K562 (cell line): ENCODE measurements around the gene ATXN2L. TPM values are rescaled to one million over a fixed set of nuclear protein-coding genes. Genes with fewer than 3 reads are reported as not detected.

Experiments
- ATF7 ChIP-seq: fragments of 450-650 bp; IDR thresholded peaks from 2 replicates; pipeline ENCODE4 v1.7.1; 2014; ENCODE audit warnings: mild to moderate bottlenecking, moderate library complexity
- DMBX1 ChIP-seq: fragments of 250-450 bp; sonication (Bioruptor Pico); IDR thresholded peaks from 2 replicates; pipeline ENCODE4 v1.8.0; 2022; ENCODE audit warnings: inconsistent platforms, mild to moderate bottlenecking, moderate library complexity, borderline replicate concordance
- EP300 ChIP-seq: IDR thresholded peaks from 2 replicates; pipeline ENCODE4 v1.6.1; 2012; ENCODE audit warnings: low read length, improper control_type of control experiment
- ETV5 ChIP-seq: sonication (generic); formaldehyde crosslinking; IDR thresholded peaks from 2 replicates; pipeline ENCODE4 v1.4.0; 2020; ENCODE audit warnings: low read depth, mild to moderate bottlenecking, missing genetic modification reagents
- FOS ChIP-seq: IDR thresholded peaks from 3 replicates; pipeline ENCODE4 v1.6.1; 2011; ENCODE audit not compliant: insufficient read length; ENCODE audit errors: extremely low read depth
- JUND ChIP-seq, 2 experiments: IDR thresholded peaks; 2 replicates in 1 of 2; 3 replicates in 1 of 2; pipeline ENCODE4 v1.6.1; 2011; ENCODE audit warnings: borderline replicate concordance in 2 of 2, low read depth in 2 of 2, low read length in 2 of 2, improper control_type of control experiment in 1 of 2, missing biosample characterization in 1 of 2, missing genetic modification characterization in 1 of 2, missing genetic modification reagents in 1 of 2
- KLF13 ChIP-seq: fragments of 450-650 bp; IDR thresholded peaks from 2 replicates; pipeline ENCODE4 v1.6.1; 2016; ENCODE audit warnings: missing genetic modification characterization, low read depth, mild to moderate bottlenecking, missing compliant biosample characterization, moderate library complexity, borderline replicate concordance
- MEF2D ChIP-seq: conservative IDR thresholded peaks from 2 replicates; pipeline ENCODE4 v1.6.1; 2016; ENCODE audit warnings: low read depth, missing genetic modification characterization, missing compliant biosample characterization
- MXD1 ChIP-seq: fragments of 250-450 bp; sonication (Bioruptor Pico); IDR thresholded peaks from 2 replicates; pipeline ENCODE4 v1.8.0; 2021; ENCODE audit warnings: borderline replicate concordance, mild to moderate bottlenecking, moderate library complexity; ENCODE audit not compliant: poor library complexity, severe bottlenecking
- POLR2H ChIP-seq: IDR thresholded peaks from 2 replicates; pipeline ENCODE4 v1.6.1; 2016; ENCODE audit warnings: missing genetic modification characterization, low read depth, mild to moderate bottlenecking, control low read depth, missing compliant biosample characterization, moderate library complexity
- RBFOX2 ChIP-seq: fragments of 200-400 bp; formaldehyde crosslinking; IDR thresholded peaks from 2 replicates; pipeline ENCODE4 v1.6.1; 2017; ENCODE audit warnings: low read depth, mild to moderate bottlenecking, low read length, moderate library complexity
- RBM22 ChIP-seq: fragments of 200-400 bp; formaldehyde crosslinking; IDR thresholded peaks from 2 replicates; pipeline ENCODE4 v1.6.1; 2018; ENCODE audit warnings: low read length, low read depth; ENCODE audit not compliant: poor library complexity, severe bottlenecking
- RCOR1 ChIP-seq, 2 experiments: IDR thresholded peaks; 2 replicates each; pipeline ENCODE4 v1.6.1; 2012; ENCODE audit warnings: low read depth in 2 of 2, low read length in 2 of 2, borderline replicate concordance in 1 of 2, improper control_type of control experiment in 1 of 2
- TRIM24 ChIP-seq, 2 experiments: fragments of 450-650 bp; IDR thresholded peaks; 2 replicates each; pipeline ENCODE4 v1.6.1; 2016
- XRCC5 ChIP-seq: fragments of 200-400 bp; formaldehyde crosslinking; IDR thresholded peaks from 2 replicates; pipeline ENCODE4 v1.6.1; 2017; ENCODE audit warnings: low read depth, mild to moderate bottlenecking, low read length
- ZNF165 ChIP-seq: fragments of 250-450 bp; sonication (Bioruptor Pico); IDR thresholded peaks from 2 replicates; pipeline ENCODE4 v1.4.0; 2020; ENCODE audit warnings: borderline replicate concordance
- ZNF175 ChIP-seq: fragments of 200-800 bp; sonication (Bioruptor generic); IDR thresholded peaks from 2 replicates; pipeline ENCODE4 v1.6.1; 2016; ENCODE audit warnings: low read depth, mild to moderate bottlenecking, missing genetic modification characterization, missing compliant biosample characterization
- ZNF217 ChIP-seq: sonication (generic); formaldehyde crosslinking; IDR thresholded peaks from 2 replicates; pipeline ENCODE4 v1.8.0; 2022; ENCODE audit warnings: mild to moderate bottlenecking, missing genetic modification reagents
- ZNF277 ChIP-seq: fragments of 250-450 bp; sonication (Bioruptor Pico); IDR thresholded peaks from 2 replicates; pipeline ENCODE4 v1.8.0; 2022; ENCODE audit warnings: inconsistent platforms, mild to moderate bottlenecking, moderate library complexity, borderline replicate concordance
- ZNF431 ChIP-seq: sonication (generic); formaldehyde crosslinking; IDR thresholded peaks from 2 replicates; pipeline ENCODE4 v1.8.0; 2022; ENCODE audit warnings: mild to moderate bottlenecking, missing genetic modification reagents
- ZNF584 ChIP-seq: fragments of 200-800 bp; sonication (Bioruptor generic); IDR thresholded peaks from 2 replicates; pipeline ENCODE4 v1.6.1; 2016; ENCODE audit warnings: low read depth, mild to moderate bottlenecking, missing genetic modification characterization, missing compliant biosample characterization
- ZNF589 ChIP-seq: fragments of 200-800 bp; sonication (Bioruptor generic); IDR thresholded peaks from 2 replicates; pipeline ENCODE4 v1.6.1; 2016; ENCODE audit warnings: low read depth, missing genetic modification characterization, missing compliant biosample characterization
- polyA plus RNA-seq, 8 experiments: library from polyadenylated mRNA; depleted of rRNA in 4 of 8; stranded (reverse) in 5 of 8; unstranded in 3 of 8; fragments of >200 nt; fragmentation: Nextera tagmentation in 2 of 8; fragmentation: Illumina TruSeq in 1 of 8; extraction: Ambion mirVana in 2 of 8; extraction: Trizol in 1 of 8; gene quantifications; 2 replicates each; pipeline versions ENCODE4 v1.2.1 to v1.2.3, GENCODE V29; 2011 to 2014; ENCODE audit warnings: inconsistent platforms in 1 of 8, missing spikeins in 1 of 8
- total RNA-seq, 7 experiments: library from RNA; depleted of rRNA in 6 of 7; stranded (reverse); fragments of >200 nt in 6 of 7; fragmentation: Illumina TruSeq in 2 of 7; extraction: Trizol in 2 of 7; gene quantifications; 2 replicates each; pipeline versions ENCODE4 v1.2.1 to v1.2.3, GENCODE V29; 2011 to 2021; ENCODE audit warnings: low replicate concordance in 1 of 7
- TF ChIP-seq, protein P1 (sequence below): fragments of 200-800 bp; sonication (Bioruptor generic); IDR thresholded peaks from 2 replicates; pipeline ENCODE4 v1.6.1; 2017; ENCODE audit warnings: missing genetic modification characterization, missing compliant biosample characterization

The ATXN2L gene
- total and polyA plus RNA-seq, 9 of the 15 experiments (the other 6 are each of a cell fraction or from before 2014, with no cell fraction given): 3.8 to 280 (median 37.2) TPM

GRCh38 chr16:28839004-28839639, 16.3 kb downstream of the ATXN2L start (continued):
- TF ChIP-seq ETV5 (no peak), ZNF175 (CRISPR knock-in tag) (peak; percentile 68; the same call in 1 of the 2 replicates), TRIM24 (IDR thresholded peaks at IDR 0.05) (peak in 1 of 2 experiments; percentile 70; a peak in 1 of 4 replicates), EP300 (peak; percentile 53; the same call in 1 of the 2 replicates), FOS (no peak), ZNF431 (CRISPR knock-in tag) (no peak), ZNF217 (CRISPR knock-in tag) (no peak), ZNF277 (CRISPR knock-in tag) (no peak), RCOR1 (IDR thresholded peaks at IDR 0.05; ENCODE audit: borderline replicate concordance in 1 of 2, low read depth in 2 of 2, low read length in 2 of 2) (peak in 1 of 2 experiments; percentile 77; a peak in 1 of 4 replicates), ZNF584 (CRISPR knock-in tag) (peak; percentile 91; the same call in 1 of the 2 replicates), KLF13 (no peak), MXD1 (CRISPR knock-in tag) (no peak), ATF7 (peak; percentile 53; the same call in 1 of the 2 replicates), ZNF165 (CRISPR knock-in tag) (no peak), JUND (IDR thresholded peaks at IDR 0.05; ENCODE audit: borderline replicate concordance, low read depth, low read length) (peak; percentile 59; the same call in 1 of the 2 replicates), JUND (tag; IDR thresholded peaks at IDR 0.05; ENCODE audit: borderline replicate concordance, low read depth, low read length) (no peak), DMBX1 (peak; percentile 52), MEF2D (tag) (0 out of 2 replicates have a peak, but pooled peaks have one; percentile 24), ZNF589 (CRISPR knock-in tag) (peak; percentile 50; the same call in 1 of the 2 replicates), RBFOX2 (peak; percentile 36; the same call in 1 of the 2 replicates), POLR2H (tag) (0 out of 2 replicates have a peak, but pooled peaks have one; percentile 19), XRCC5 (no peak), RBM22 (peak; percentile 17)
- TF ChIP-seq, protein P1, sequence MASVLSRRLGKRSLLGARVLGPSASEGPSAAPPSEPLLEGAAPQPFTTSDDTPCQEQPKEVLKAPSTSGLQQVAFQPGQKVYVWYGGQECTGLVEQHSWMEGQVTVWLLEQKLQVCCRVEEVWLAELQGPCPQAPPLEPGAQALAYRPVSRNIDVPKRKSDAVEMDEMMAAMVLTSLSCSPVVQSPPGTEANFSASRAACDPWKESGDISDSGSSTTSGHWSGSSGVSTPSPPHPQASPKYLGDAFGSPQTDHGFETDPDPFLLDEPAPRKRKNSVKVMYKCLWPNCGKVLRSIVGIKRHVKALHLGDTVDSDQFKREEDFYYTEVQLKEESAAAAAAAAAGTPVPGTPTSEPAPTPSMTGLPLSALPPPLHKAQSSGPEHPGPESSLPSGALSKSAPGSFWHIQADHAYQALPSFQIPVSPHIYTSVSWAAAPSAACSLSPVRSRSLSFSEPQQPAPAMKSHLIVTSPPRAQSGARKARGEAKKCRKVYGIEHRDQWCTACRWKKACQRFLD: peak; percentile 47; the same call in 1 of the 2 replicates
